ENCODE results near the gene LPCAT1.
"Not testable (repeated sequence)": the region's sequence is repeated elsewhere in the genome, so short reads cannot be mapped to it uniquely, and the experiment has no call there.

Gene LPCAT1

GRCh38 chr5:1506242-1507013, 17.3 kb downstream of the LPCAT1 start:
- no peak for ATAC-seq

GRCh38 chr5:1505506-1506241, 18.1 kb downstream of the LPCAT1 start:
- TF ChIP-seq CREB5 (CRISPR knock-in tag; IDR thresholded peaks at IDR 0.05; ENCODE audit: low read depth) = no peak
- no peak for TF ChIP-seq SNAI2 (CRISPR knock-in tag; IDR thresholded peaks at IDR 0.05)
- ATAC-seq = no peak

More at GRCh38 chr5:1506242-1507013, 17.3 kb downstream of the LPCAT1 start:
- TF ChIP-seq SNAI2 (CRISPR knock-in tag; IDR thresholded peaks at IDR 0.05) = no peak
- no peak for TF ChIP-seq TOX (CRISPR knock-in tag; IDR thresholded peaks at IDR 0.05; ENCODE audit: borderline replicate concordance)
- no peak for TF ChIP-seq TCF4 (CRISPR knock-in tag; IDR thresholded peaks at IDR 0.05; ENCODE audit: borderline replicate concordance)
- no peak for TF ChIP-seq PPARA (CRISPR knock-in tag; IDR thresholded peaks at IDR 0.05; ENCODE audit: borderline replicate concordance)
- no peak for TF ChIP-seq CSRNP3 (CRISPR knock-in tag; IDR thresholded peaks at IDR 0.05)
- TF ChIP-seq CREB5 (CRISPR knock-in tag; IDR thresholded peaks at IDR 0.05; ENCODE audit: low read depth) = no peak
- TF ChIP-seq POU6F1 (CRISPR knock-in tag; IDR thresholded peaks at IDR 0.05; ENCODE audit: borderline replicate concordance, low read depth) = no peak
- no peak for TF ChIP-seq CSDC2 (CRISPR knock-in tag; IDR thresholded peaks at IDR 0.05)
- no peak for TF ChIP-seq ZFP3 (CRISPR knock-in tag; IDR thresholded peaks at IDR 0.05)
- no peak for TF ChIP-seq ZFP30 (CRISPR knock-in tag; IDR thresholded peaks at IDR 0.05)
- no peak for TF ChIP-seq ESRRG (CRISPR knock-in tag; IDR thresholded peaks at IDR 0.05)
- no peak for TF ChIP-seq ZNF70 (CRISPR knock-in tag; IDR thresholded peaks at IDR 0.05)

- not testable (repeated sequence) for ATAC-seq
Observed at GRCh38 chr5:1505089-1505488, 18.7 kb downstream of the LPCAT1 start.

GRCh38 chr5:1504617-1505016, 19.1 kb downstream of the LPCAT1 start:
- ATAC-seq = no peak
- TF ChIP-seq GLIS3 (CRISPR knock-in tag; IDR thresholded peaks at IDR 0.05) (no peak), ISL1 (CRISPR knock-in tag; IDR thresholded peaks at IDR 0.05) (no peak), PATZ1 (CRISPR knock-in tag; IDR thresholded peaks at IDR 0.05; ENCODE audit: borderline replicate concordance) (no peak), ESRRG (CRISPR knock-in tag; IDR thresholded peaks at IDR 0.05) (no peak), TOX (CRISPR knock-in tag; IDR thresholded peaks at IDR 0.05; ENCODE audit: borderline replicate concordance) (no peak), TSHZ2 (CRISPR knock-in tag; IDR thresholded peaks at IDR 0.05) (no peak)
